HG03442 (cell line): ENCODE data around the gene TRMT44.
A peak's percentile ranks its signal among the peaks of the same experiment; 100 is the strongest.

ENCODE experiments used
- ATAC-seq: cut with Tn5 transposase; IDR thresholded peaks from one replicate; pipeline ENCODE4 v1.9.1; 2021; ENCODE audit warnings: mild to moderate bottlenecking, moderate library complexity; ENCODE audit not compliant: unreplicated experiment

The TRMT44 gene

GRCh38 chr4:8440492-8441311, at the start of gene TRMT44, which contains the start of gene ACOX3:
Gene TRMT44, plus strand, starts transcription at chr4:8440777. Its CDS starts 46 bp downstream, at chr4:8440823.
Gene ACOX3, minus strand, starts transcription at chr4:8440723. Its CDS starts 24,202 bp downstream, at chr4:8416521.
- peak; percentile 84 for ATAC-seq

GRCh38 chr4:8391071-8391470, 49.5 kb upstream of the TRMT44 start:
- ATAC-seq, result no peak

- ATAC-seq, result peak; percentile 85
Observed at GRCh38 chr4:8391972-8392371, 48.6 kb upstream of the TRMT44 start.

- no peak for ATAC-seq
Observed at GRCh38 chr4:8392591-8393190, 47.9 kb upstream of the TRMT44 start.

GRCh38 chr4:8393593-8394038, 47.0 kb upstream of the TRMT44 start:
- ATAC-seq, result no peak

- no peak for ATAC-seq
Observed at GRCh38 chr4:8394061-8394519, 46.5 kb upstream of the TRMT44 start.

- ATAC-seq, result no peak
Observed at GRCh38 chr4:8394806-8395205, 45.8 kb upstream of the TRMT44 start.

GRCh38 chr4:8395504-8396296, 44.9 kb upstream of the TRMT44 start:
- ATAC-seq, result no peak

GRCh38 chr4:8396762-8397406, 43.7 kb upstream of the TRMT44 start:
- no peak for ATAC-seq

GRCh38 chr4:8398347-8398746, 42.2 kb upstream of the TRMT44 start:
- ATAC-seq, result no peak

GRCh38 chr4:8399298-8399697, 41.3 kb upstream of the TRMT44 start:
- no peak for ATAC-seq

- no peak for ATAC-seq
Observed at GRCh38 chr4:8400632-8401325, 39.8 kb upstream of the TRMT44 start.

GRCh38 chr4:8401665-8402064, 38.9 kb upstream of the TRMT44 start:
- no peak for ATAC-seq

GRCh38 chr4:8402181-8402597, 38.4 kb upstream of the TRMT44 start:
- ATAC-seq, result no peak

- ATAC-seq, result no peak
Observed at GRCh38 chr4:8402640-8403039, 37.9 kb upstream of the TRMT44 start.

GRCh38 chr4:8403173-8403753, 37.3 kb upstream of the TRMT44 start:
- ATAC-seq, result no peak

GRCh38 chr4:8403976-8404375, 36.6 kb upstream of the TRMT44 start:
- ATAC-seq, result no peak

- no peak for ATAC-seq
Observed at GRCh38 chr4:8404791-8405515, 35.6 kb upstream of the TRMT44 start.

- no peak for ATAC-seq
Observed at GRCh38 chr4:8405516-8405875, 35.1 kb upstream of the TRMT44 start.
